Heart right ventricle (tissue), 16 donors: ENCODE results near the gene RARRES1. TPM values are rescaled to one million over a fixed set of nuclear protein-coding genes. Genes with fewer than 3 reads are reported as not detected.

Experiments used
- ATAC-seq, 8 donors: fragments of 200-7000 bp; cut with Tn5 transposase; one replicate each; pipeline ENCODE4 v1.9.1; 2020; ENCODE audit warnings: mild to moderate bottlenecking in 8 of 8, moderate library complexity in 8 of 8, moderate number of reproducible peaks in 1 of 8
- DNase-seq, 2 donors: peaks; one replicate each; pipeline ENCODE4 v3.0.0-alpha.2; 2020
- H3K27ac ChIP-seq, 10 donors: fragments of 200-600 bp; sonication (generic) in 2 of 10; one replicate each; pipeline versions ENCODE4 v1.5.0 to v1.8.0; 2020 to 2022; ENCODE audit warnings: mild to moderate bottlenecking in 3 of 10
- H3K27me3 ChIP-seq, 7 donors: fragments of 200-600 bp; one replicate each; pipeline ENCODE4 v1.8.0; 2021 to 2022; ENCODE audit warnings: mild to moderate bottlenecking in 2 of 7
- H3K36me3 ChIP-seq, 9 donors: fragments of 200-600 bp; sonication (generic) in 1 of 9; one replicate each; pipeline versions ENCODE4 v1.5.0 to v1.8.0; 2020 to 2022; ENCODE audit warnings: mild to moderate bottlenecking in 2 of 9
- H3K4me1 ChIP-seq, 9 donors: fragments of 200-600 bp; sonication (generic) in 1 of 9; one replicate each; pipeline versions ENCODE4 v1.5.0 to v1.8.0; 2020 to 2022; ENCODE audit warnings: mild to moderate bottlenecking in 4 of 9
- H3K4me3 ChIP-seq, 10 donors: fragments of 200-600 bp; sonication (generic) in 2 of 10; one replicate each; pipeline versions ENCODE4 v1.5.0 to v1.8.0; 2020 to 2022; ENCODE audit warnings: mild to moderate bottlenecking in 7 of 10, moderate library complexity in 2 of 10
- H3K9me3 ChIP-seq, 11 donors: fragments of 200-600 bp in 10 of 11; sonication (generic) in 2 of 11; one replicate each; pipeline versions ENCODE4 v1.5.0 to v1.8.0; 2013 to 2022; ENCODE audit warnings: mild to moderate bottlenecking in 2 of 11, control low read depth in 1 of 11, moderate library complexity in 1 of 11
- CTCF ChIP-seq, 9 donors: fragments of 200-600 bp; sonication (generic) in 2 of 9; IDR thresholded peaks; one replicate each; pipeline versions ENCODE4 v1.5.0 to v1.8.0; 2021 to 2022; ENCODE audit warnings: antibody characterized with exemption in 9 of 9, mild to moderate bottlenecking in 5 of 9, moderate library complexity in 1 of 9
- WGBS, 2 donors: extraction: QIAGEN DNeasy Blood & Tissue Kit; methylation state at CpG; one replicate each; pipeline ENCODE4 v1.1.7; 2013; ENCODE audit warnings: inconsistent platforms in 1 of 2; 5-methylcytosine and 5-hydroxymethylcytosine counted together
- intact Hi-C, 10 donors: fragments of 100-400 bp; cut with DNase I; formaldehyde crosslinking; loops; one replicate each; pipeline versions ENCODE4 v1.11.1 to v1.14.2; 2022
- polyA plus RNA-seq, 2 donors: library from polyadenylated mRNA; stranded (reverse); fragments of 200-250 nt; gene quantifications; one replicate each; pipeline ENCODE4 v1.2.3, GENCODE V29; 2013
- total RNA-seq, 10 donors: library from RNA; stranded (reverse); fragmentation: NEBNext Ultra II Directional in 3 of 10; extraction: Animal tissue kit (Norgen Biotek cat#: 25700) in 3 of 10; gene quantifications; one replicate each; pipeline versions ENCODE4 v1.2.1 to v1.2.4, GENCODE V29; 2021 to 2023
- donor health status: Arrhythmogenic right ventricular cardiomyopathy.
- donor health status: ischemic (EF 13 %, LVEDD 7.1; RV severe dilation, severe dysfunction).
- donor health status: healthy with polysubstance abuse.
- donor health status: DM: no; HTN: yes; CAD: no.
- donor health status: DM: no; HTN: no; CAD: no.
- donor health status: ischemic (EF 25% LVEDD 6.9; RV normal size, moderate dysfunction).
- donor health status: ischemic (EF 25% LVEDD 5.7; RV mildly dilated, moderate dysfunction).
- donor health status: healthy.
- donor health status: DM: yes; HTN: yes; CAD: no.
- donor health status: Ischemic cardiomyopathy.
- donor health status: ischemic (EF 35%, LVEDD 5.7; RV mildly dilated, moderate dysfunction).
- donor health status: nonischemic (EF 11% LVEDD 7.7; RV severe dilation, severe dysfunction).
- donor health status: DM: yes; HTN: yes; CAD: no.
- donor health status: PGD.
- donor health status: ischemic (EF 29% LVEDD 5.4; RV normal size, mild dysfunction).
- donor health status: nonischemic (EF 23%, LVEDD 6.1; RV moderate dilation, normal function).

RARRES1 gene
- total and polyA plus RNA-seq, 12 donors = 0.32 to 99.0 (median 4.1) TPM

- H3K9me3 ChIP-seq = no peaks in the 10 kb centered on the region
- peaks cover 0 to 2% (median 0%) of the 10 kb centered on the region in 9 donors for H3K36me3 ChIP-seq
- TF ChIP-seq CTCF (IDR thresholded peaks at IDR 0.05) = no peak
- H3K4me3 ChIP-seq = no peak overlapping the region
- WGBS, 2 donors = 66% methylated on average over 4 of the region's 4 CpGs
- H3K4me1 ChIP-seq = peaks cover under 1 to 46% (median 21%) of the 10 kb centered on the region in 9 donors
- H3K27ac ChIP-seq = peak overlapping the region in 5 of 10 donors; percentile 16 to 53 (median 36)
- DNase-seq = no peak
- intact Hi-C loops = no loop called here
- no peaks in the 10 kb centered on the region for H3K27me3 ChIP-seq
- peak; percentile 32 to 85 (median 52) for ATAC-seq
Observed at GRCh38 chr3:158762701-158763100, 30.4 kb upstream of the RARRES1 start.

- no peak for DNase-seq
- Histone ChIP-seq H3K27me3 (no peaks in the 10 kb centered on the region), H3K9me3 (no peaks in the 10 kb centered on the region), H3K36me3 (peaks cover 0 to 2% (median 0%) of the 10 kb centered on the region in 9 donors), H3K27ac (no peak overlapping the region), H3K4me1 (peaks cover 0 to 40% (median 21%) of the 10 kb centered on the region in 9 donors), H3K4me3 (no peak overlapping the region)
- ATAC-seq = no peak
- WGBS, 2 donors = 87 to 91% methylated on average over 3 of the region's 3 CpGs
- TF ChIP-seq CTCF (IDR thresholded peaks at IDR 0.05) = no peak
- intact Hi-C loops = no loop called here
Observed at GRCh38 chr3:158761350-158761749, 29.1 kb upstream of the RARRES1 start.

GRCh38 chr3:158755421-158755820 is 23.2 kb upstream of the RARRES1 start:
- peaks cover 0 to 4% (median 0%) of the 10 kb centered on the region in 9 donors for H3K4me1 ChIP-seq
- no peak for TF ChIP-seq CTCF (IDR thresholded peaks at IDR 0.05)
- H3K36me3 ChIP-seq = no peaks in the 10 kb centered on the region
- intact Hi-C loops = no loop called here
- ATAC-seq (no peak), DNase-seq (no peak)
- no peaks in the 10 kb centered on the region for H3K27me3 ChIP-seq
- H3K9me3 ChIP-seq = no peaks in the 10 kb centered on the region
- no peak overlapping the region for H3K4me3 ChIP-seq
- WGBS, 2 donors = 66 to 74% methylated on average over 2 of the region's 2 CpGs
- H3K27ac ChIP-seq = no peak overlapping the region

- WGBS, 2 donors = 93 to 95% methylated on average over 5 of the region's 5 CpGs
- intact Hi-C loops = no loop called here
- ATAC-seq = no peak
Observed at GRCh38 chr3:158753854-158754253, 21.6 kb upstream of the RARRES1 start.

More at GRCh38 chr3:158753854-158754253, 21.6 kb upstream of the RARRES1 start:
- H3K9me3 ChIP-seq = no peaks in the 10 kb centered on the region
- H3K4me3 ChIP-seq = no peak overlapping the region
- H3K4me1 ChIP-seq = peaks cover 0 to 6% (median 0%) of the 10 kb centered on the region in 9 donors
- H3K27me3 ChIP-seq = no peaks in the 10 kb centered on the region
- peaks cover 0 to 9% (median 0%) of the 10 kb centered on the region in 9 donors for H3K36me3 ChIP-seq
- TF ChIP-seq CTCF (IDR thresholded peaks at IDR 0.05) = no peak
- no peak for DNase-seq
- no peak overlapping the region for H3K27ac ChIP-seq
